ENCODE measurements around the gene MAML3. TPM values are rescaled to one million over a fixed set of nuclear protein-coding genes. Genes with fewer than 3 reads are reported as not detected.

Gene MAML3
- total and polyA plus RNA-seq, 7 experiments from 2014 or later: 0.53 to 9.4 (median 3.3) TPM

- no peak overlapping the region for H3K27ac Mint-ChIP-seq
- intact Hi-C loops (cut with micrococcal nuclease): no loop called here
- CTCF ChIA-PET: interaction anchor here (0.7 kb wide), 1 partner anchor 218 kb away, joined by 3 read pairs; no protein-coding TSS in a partner anchor
These were observed 266.6 kb downstream of the MAML3 start for GRCh38 chr4:139887376-139887802.

GRCh38 chr4:139886798-139887197 lies 267.2 kb downstream of the MAML3 start:
- H3K4me1 ChIP-seq (ENCODE audit: control insufficient read depth in 2 of 2, insufficient read depth in 2 of 2, low read length in 2 of 2): no peaks in the 10 kb centered on the region
- POLR2A ChIA-PET: no interaction called here
- ATAC-seq (no peak), DNase-seq (no peak)
- H3K4me3 ChIP-seq (ENCODE audit: low read length): no peak overlapping the region
- H3K9me3 ChIP-seq (ENCODE audit: control insufficient read depth in 2 of 3, low read length in 3 of 3): no peaks in the 10 kb centered on the region
- Mint-ChIP-seq H3K36me3 (peaks cover 4 to 32% (median 22%) of the 10 kb centered on the region in 5 donors), H3K4me3 (no peak overlapping the region), H3K27me3 (peaks cover 0 to 4% (median 0%) of the 10 kb centered on the region in 5 donors), H3K27ac (no peak overlapping the region), H3K9me3 (peaks cover 0 to 14% (median 5%) of the 10 kb centered on the region in 11 donors), H3K4me1 (peaks cover 0 to 7% (median 0%) of the 10 kb centered on the region in 7 donors)
- no peaks in the 10 kb centered on the region for H3K27me3 ChIP-seq (ENCODE audit: control insufficient read depth in 2 of 2, insufficient read depth in 2 of 2, low read length in 2 of 2)
- no peak overlapping the region for H3K27ac ChIP-seq (ENCODE audit: low read depth, low read length)
- no peaks in the 10 kb centered on the region for H3K36me3 ChIP-seq (ENCODE audit: control insufficient read depth in 2 of 3, insufficient read depth in 3 of 3, low read length in 3 of 3)
- intact Hi-C loops (cut with micrococcal nuclease): no loop called here
- CTCF ChIA-PET: interaction anchor here (0.7 kb wide), 1 partner anchor 219 kb away, joined by 3 read pairs; no protein-coding TSS in a partner anchor

More at GRCh38 chr4:139887376-139887802, 266.6 kb downstream of the MAML3 start:
- H3K36me3 Mint-ChIP-seq: peaks cover 4 to 32% (median 17%) of the 10 kb centered on the region in 5 donors
- Histone ChIP-seq H3K4me1 (ENCODE audit: control insufficient read depth in 2 of 2, insufficient read depth in 2 of 2, low read length in 2 of 2) (no peaks in the 10 kb centered on the region), H3K27me3 (ENCODE audit: control insufficient read depth in 2 of 2, insufficient read depth in 2 of 2, low read length in 2 of 2) (no peaks in the 10 kb centered on the region), H3K36me3 (ENCODE audit: control insufficient read depth in 2 of 3, insufficient read depth in 3 of 3, low read length in 3 of 3) (no peaks in the 10 kb centered on the region), H3K9me3 (ENCODE audit: control insufficient read depth in 2 of 3, low read length in 3 of 3) (no peaks in the 10 kb centered on the region), H3K4me3 (ENCODE audit: low read length) (no peak overlapping the region), H3K27ac (ENCODE audit: low read depth, low read length) (no peak overlapping the region)
- POLR2A ChIA-PET: no interaction called here
- no peak for ATAC-seq
- DNase-seq: no peak
- H3K4me3 Mint-ChIP-seq: no peak overlapping the region
- peaks cover 0 to 4% (median 0%) of the 10 kb centered on the region in 5 donors for H3K27me3 Mint-ChIP-seq
- H3K4me1 Mint-ChIP-seq: peaks cover 0 to 7% (median 0%) of the 10 kb centered on the region in 7 donors
- peaks cover 0 to 10% (median 5%) of the 10 kb centered on the region in 11 donors for H3K9me3 Mint-ChIP-seq

GRCh38 chr4:139884438-139884837 lies 269.5 kb downstream of the MAML3 start:
- intact Hi-C loops (cut with micrococcal nuclease): no loop called here
- Mint-ChIP-seq H3K27me3 (peaks cover 0 to 4% (median 0%) of the 10 kb centered on the region in 5 donors), H3K9me3 (peaks cover 0 to 14% (median 5%) of the 10 kb centered on the region in 11 donors), H3K4me3 (no peak overlapping the region), H3K27ac (no peak overlapping the region), H3K36me3 (peaks cover under 1 to 25% (median 17%) of the 10 kb centered on the region in 5 donors), H3K4me1 (peaks cover 0 to 1% (median 0%) of the 10 kb centered on the region in 7 donors)
- Histone ChIP-seq H3K27me3 (ENCODE audit: control insufficient read depth in 2 of 2, insufficient read depth in 2 of 2, low read length in 2 of 2) (no peaks in the 10 kb centered on the region), H3K4me3 (ENCODE audit: low read length) (no peak overlapping the region), H3K27ac (ENCODE audit: low read depth, low read length) (no peak overlapping the region), H3K9me3 (ENCODE audit: control insufficient read depth in 2 of 3, low read length in 3 of 3) (no peaks in the 10 kb centered on the region), H3K4me1 (ENCODE audit: control insufficient read depth in 2 of 2, insufficient read depth in 2 of 2, low read length in 2 of 2) (no peaks in the 10 kb centered on the region), H3K36me3 (ENCODE audit: control insufficient read depth in 2 of 3, insufficient read depth in 3 of 3, low read length in 3 of 3) (no peaks in the 10 kb centered on the region)
- no peak for DNase-seq
- POLR2A ChIA-PET: no interaction called here
- CTCF ChIA-PET: no interaction called here
- no peak for ATAC-seq

- no peak for ATAC-seq
- H3K36me3 ChIP-seq (ENCODE audit: control insufficient read depth in 2 of 3, insufficient read depth in 3 of 3, low read length in 3 of 3): no peaks in the 10 kb centered on the region
- H3K27ac ChIP-seq (ENCODE audit: low read depth, low read length): no peak overlapping the region
- ChIA-PET POLR2A (no interaction called here), CTCF (no interaction called here)
- H3K4me1 Mint-ChIP-seq: no peaks in the 10 kb centered on the region
- no peak for DNase-seq
- H3K9me3 ChIP-seq (ENCODE audit: control insufficient read depth in 2 of 3, low read length in 3 of 3): no peaks in the 10 kb centered on the region
- H3K4me3 Mint-ChIP-seq: no peak overlapping the region
- peaks cover 0 to 23% (median 14%) of the 10 kb centered on the region in 5 donors for H3K36me3 Mint-ChIP-seq
- H3K27ac Mint-ChIP-seq: no peak overlapping the region
- peaks cover 0 to 14% (median 5%) of the 10 kb centered on the region in 11 donors for H3K9me3 Mint-ChIP-seq
- H3K27me3 Mint-ChIP-seq: peaks cover 0 to 4% (median 0%) of the 10 kb centered on the region in 5 donors
- H3K27me3 ChIP-seq (ENCODE audit: control insufficient read depth in 2 of 2, insufficient read depth in 2 of 2, low read length in 2 of 2): no peaks in the 10 kb centered on the region
- H3K4me1 ChIP-seq (ENCODE audit: control insufficient read depth in 2 of 2, insufficient read depth in 2 of 2, low read length in 2 of 2): no peaks in the 10 kb centered on the region
- intact Hi-C loops (cut with micrococcal nuclease): no loop called here
- no peak overlapping the region for H3K4me3 ChIP-seq (ENCODE audit: low read length)
These were observed 273.1 kb downstream of the MAML3 start for GRCh38 chr4:139880841-139881240.

GRCh38 chr4:139878050-139878449 lies 275.9 kb downstream of the MAML3 start:
- H3K27ac Mint-ChIP-seq: no peak overlapping the region
- ATAC-seq (no peak), DNase-seq (no peak)
- H3K36me3 ChIP-seq (ENCODE audit: control insufficient read depth in 2 of 3, insufficient read depth in 3 of 3, low read length in 3 of 3): no peaks in the 10 kb centered on the region
- no peak overlapping the region for H3K27ac ChIP-seq (ENCODE audit: low read depth, low read length)
- no peaks in the 10 kb centered on the region for H3K9me3 ChIP-seq (ENCODE audit: control insufficient read depth in 2 of 3, low read length in 3 of 3)
- H3K4me1 Mint-ChIP-seq: peaks cover 0 to 3% (median 0%) of the 10 kb centered on the region in 7 donors
- ChIA-PET POLR2A (no interaction called here), CTCF (no interaction called here)
- H3K9me3 Mint-ChIP-seq: peaks cover 0 to 13% (median 3%) of the 10 kb centered on the region in 11 donors
- intact Hi-C loops (cut with micrococcal nuclease): no loop called here
- H3K36me3 Mint-ChIP-seq: peaks cover 0 to 15% (median 9%) of the 10 kb centered on the region in 5 donors
- no peak overlapping the region for H3K4me3 Mint-ChIP-seq
- no peaks in the 10 kb centered on the region for H3K27me3 ChIP-seq (ENCODE audit: control insufficient read depth in 2 of 2, insufficient read depth in 2 of 2, low read length in 2 of 2)
- H3K4me3 ChIP-seq (ENCODE audit: low read length): no peak overlapping the region
- no peaks in the 10 kb centered on the region for H3K4me1 ChIP-seq (ENCODE audit: control insufficient read depth in 2 of 2, insufficient read depth in 2 of 2, low read length in 2 of 2)
- H3K27me3 Mint-ChIP-seq: no peaks in the 10 kb centered on the region

- peaks cover 0 to 8% (median 0%) of the 10 kb centered on the region in 7 donors for H3K4me1 Mint-ChIP-seq
- peaks cover 0 to 4% (median 0%) of the 10 kb centered on the region in 5 donors for H3K27me3 Mint-ChIP-seq
- H3K4me3 Mint-ChIP-seq: no peak overlapping the region
- peaks cover 0 to 11% (median 6%) of the 10 kb centered on the region in 5 donors for H3K36me3 Mint-ChIP-seq
- Histone ChIP-seq H3K27ac (ENCODE audit: low read depth, low read length) (no peak overlapping the region), H3K27me3 (ENCODE audit: control insufficient read depth in 2 of 2, insufficient read depth in 2 of 2, low read length in 2 of 2) (no peaks in the 10 kb centered on the region), H3K36me3 (ENCODE audit: control insufficient read depth in 2 of 3, insufficient read depth in 3 of 3, low read length in 3 of 3) (no peaks in the 10 kb centered on the region), H3K4me3 (ENCODE audit: low read length) (no peak overlapping the region), H3K9me3 (ENCODE audit: control insufficient read depth in 2 of 3, low read length in 3 of 3) (no peaks in the 10 kb centered on the region), H3K4me1 (ENCODE audit: control insufficient read depth in 2 of 2, insufficient read depth in 2 of 2, low read length in 2 of 2) (no peaks in the 10 kb centered on the region)
- no peak for DNase-seq
- ChIA-PET CTCF (no interaction called here), POLR2A (no interaction called here)
- no peak overlapping the region for H3K27ac Mint-ChIP-seq
- intact Hi-C loops (cut with micrococcal nuclease): no loop called here
- peaks cover 0 to 10% (median 0%) of the 10 kb centered on the region in 11 donors for H3K9me3 Mint-ChIP-seq
- no peak for ATAC-seq
These were observed 277.5 kb downstream of the MAML3 start for GRCh38 chr4:139876337-139876941.

- H3K4me1 ChIP-seq (ENCODE audit: control insufficient read depth in 2 of 2, insufficient read depth in 2 of 2, low read length in 2 of 2): no peaks in the 10 kb centered on the region
- ATAC-seq (no peak), DNase-seq (no peak)
- no peak overlapping the region for H3K4me3 ChIP-seq (ENCODE audit: low read length)
- H3K27ac ChIP-seq (ENCODE audit: low read depth, low read length): no peak overlapping the region
- ChIA-PET POLR2A (no interaction called here), CTCF (no interaction called here)
- intact Hi-C loops (cut with micrococcal nuclease): no loop called here
- peaks cover 0 to 8% (median 6%) of the 10 kb centered on the region in 5 donors for H3K36me3 Mint-ChIP-seq
- peaks cover 0 to 13% (median 0%) of the 10 kb centered on the region in 11 donors for H3K9me3 Mint-ChIP-seq
- H3K27ac Mint-ChIP-seq: no peak overlapping the region
- no peaks in the 10 kb centered on the region for H3K27me3 ChIP-seq (ENCODE audit: control insufficient read depth in 2 of 2, insufficient read depth in 2 of 2, low read length in 2 of 2)
- no peaks in the 10 kb centered on the region for H3K9me3 ChIP-seq (ENCODE audit: control insufficient read depth in 2 of 3, low read length in 3 of 3)
- peaks cover 0 to 4% (median 0%) of the 10 kb centered on the region in 5 donors for H3K27me3 Mint-ChIP-seq
- no peaks in the 10 kb centered on the region for H3K36me3 ChIP-seq (ENCODE audit: control insufficient read depth in 2 of 3, insufficient read depth in 3 of 3, low read length in 3 of 3)
- H3K4me1 Mint-ChIP-seq: peaks cover 0 to 8% (median 0%) of the 10 kb centered on the region in 7 donors
- H3K4me3 Mint-ChIP-seq: no peak overlapping the region
These were observed 278.6 kb downstream of the MAML3 start for GRCh38 chr4:139875411-139875825.

Measured in naive thymus-derived CD4-positive, alpha-beta T cell (primary cell).